Measurements from ENCODE around the gene APBA2.

- TF ChIP-seq CTCF (IDR thresholded peaks at IDR 0.05) (no peak), EZH2phosphoT487 (IDR thresholded peaks at IDR 0.05) (no peak)
Observed at GRCh38 chr15:28914483-28915023, 28.8 kb downstream of the APBA2 start.
